KMS-11 (cell line): ENCODE measurements around the gene PRMT9.

Source experiments
- H2AFZ ChIP-seq: fragments of 200-600 bp; sonication (generic); 2 replicates; pipeline ENCODE4 v1.6.1; 2016; ENCODE audit warnings: antibody characterized with exemption, mixed run types, low read depth
- H3K27ac ChIP-seq: fragments of 200-600 bp; sonication (generic); 2 replicates; pipeline ENCODE4 v1.6.1; 2016; ENCODE audit warnings: mild to moderate bottlenecking, mixed run types
- H3K27me3 ChIP-seq: fragments of 200-600 bp; sonication (generic); 2 replicates; pipeline ENCODE4 v1.6.1; 2017; ENCODE audit warnings: mild to moderate bottlenecking, low read depth, mixed run types, moderate library complexity; ENCODE audit not compliant: insufficient read depth
- H3K36me3 ChIP-seq: fragments of 200-600 bp; sonication (generic); 2 replicates; pipeline ENCODE4 v1.6.1; 2017; ENCODE audit warnings: mild to moderate bottlenecking, mixed run types; ENCODE audit not compliant: insufficient read depth
- H3K4me1 ChIP-seq: fragments of 200-600 bp; sonication (generic); 2 replicates; pipeline ENCODE4 v1.6.1; 2016; ENCODE audit warnings: mild to moderate bottlenecking, low read depth, mixed run types; ENCODE audit not compliant: poor library complexity, severe bottlenecking
- H3K4me2 ChIP-seq: fragments of 200-600 bp; sonication (generic); 2 replicates; pipeline ENCODE4 v1.7.0; 2016; ENCODE audit warnings: mild to moderate bottlenecking, mixed run types
- H3K4me3 ChIP-seq: fragments of 200-600 bp; sonication (generic); IDR thresholded peaks from 2 replicates; pipeline ENCODE4 v1.6.1; 2017; ENCODE audit warnings: low read depth, low read length, mixed read lengths; ENCODE audit not compliant: insufficient read depth
- H3K79me2 ChIP-seq: fragments of 200-600 bp; sonication (generic); 2 replicates; pipeline ENCODE4 v1.6.1; 2016; ENCODE audit warnings: low read depth, mixed run types; ENCODE audit not compliant: insufficient read depth
- H3K9ac ChIP-seq: fragments of 200-600 bp; sonication (generic); 2 replicates; pipeline ENCODE4 v1.6.1; 2016; ENCODE audit warnings: mild to moderate bottlenecking, mixed run types
- H4K20me1 ChIP-seq: fragments of 200-600 bp; sonication (generic); 2 replicates; pipeline ENCODE4 v1.6.1; 2016; ENCODE audit warnings: mild to moderate bottlenecking, mixed run types; ENCODE audit not compliant: insufficient read depth
- CTCF ChIP-seq: fragments of 200-600 bp; sonication (generic); conservative IDR thresholded peaks from 2 replicates; pipeline ENCODE4 v1.6.1; 2017; ENCODE audit warnings: low read depth, mild to moderate bottlenecking, antibody characterized with exemption, low read length, moderate library complexity, mixed read lengths

PRMT9 gene

GRCh38 chr4:147594107-147594506, 89.9 kb downstream of the PRMT9 start:
- Histone ChIP-seq H4K20me1 (no peaks in the 10 kb centered on the region), H3K4me2 (no peak overlapping the region), H3K9ac (no peak overlapping the region), H3K4me1 (peaks cover 4% of the 10 kb centered on the region), H3K36me3 (no peaks in the 10 kb centered on the region), H3K27me3 (no peaks in the 10 kb centered on the region), H3K79me2 (no peaks in the 10 kb centered on the region), H3K27ac (no peak overlapping the region), H2AFZ (no peak overlapping the region), H3K4me3 (no peak overlapping the region)
- TF ChIP-seq CTCF: no peak

GRCh38 chr4:147591106-147591505, 92.9 kb downstream of the PRMT9 start:
- no peaks in the 10 kb centered on the region for H3K27me3 ChIP-seq
- H3K79me2 ChIP-seq: no peaks in the 10 kb centered on the region
- H3K27ac ChIP-seq: no peak overlapping the region
- H3K4me2 ChIP-seq: no peak overlapping the region
- no peak for TF ChIP-seq CTCF
- H3K36me3 ChIP-seq: no peaks in the 10 kb centered on the region
- H4K20me1 ChIP-seq: no peaks in the 10 kb centered on the region
- H2AFZ ChIP-seq: no peak overlapping the region
- no peak overlapping the region for H3K9ac ChIP-seq
- no peak overlapping the region for H3K4me3 ChIP-seq
- peaks cover 18% of the 10 kb centered on the region for H3K4me1 ChIP-seq

DNA sequence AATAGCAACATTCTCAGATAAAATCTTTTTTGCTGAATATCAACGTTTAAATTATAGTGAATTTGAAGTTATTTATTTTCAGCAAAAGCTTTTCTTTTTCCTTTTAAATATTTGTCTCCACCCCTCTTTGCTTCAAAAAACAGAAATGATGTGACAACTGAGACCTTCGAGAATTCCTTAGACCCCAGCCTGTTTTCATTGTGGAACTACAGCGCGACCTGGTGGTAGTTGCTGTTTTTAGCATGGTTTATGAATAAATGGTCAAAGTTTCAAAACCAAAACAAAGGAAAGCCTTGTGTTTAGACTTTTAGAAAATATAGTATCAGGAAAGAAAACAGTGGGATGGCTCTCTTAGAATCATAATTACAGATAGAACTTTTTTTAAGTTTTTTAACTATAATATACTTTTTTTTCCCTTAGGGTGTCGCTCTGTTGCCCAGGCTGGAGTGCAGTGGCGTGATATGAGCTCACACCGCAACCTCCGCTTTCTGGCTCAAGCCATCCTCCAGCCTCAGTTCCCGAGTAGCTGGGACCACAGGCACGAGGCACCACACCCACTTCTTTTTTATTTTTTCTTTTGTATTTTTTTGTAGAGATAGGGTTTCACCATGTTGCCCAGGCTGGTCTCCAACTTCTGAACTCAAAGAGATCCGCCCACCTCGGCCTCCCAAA, 93.6 kb downstream of the PRMT9 start:
- Histone ChIP-seq H3K4me3 (no peak overlapping the region), H3K36me3 (no peaks in the 10 kb centered on the region), H3K4me1 (peaks cover 22% of the 10 kb centered on the region), H3K27me3 (no peaks in the 10 kb centered on the region), H3K9ac (no peak overlapping the region), H3K27ac (no peak overlapping the region), H2AFZ (no peak overlapping the region), H3K79me2 (no peaks in the 10 kb centered on the region), H4K20me1 (no peaks in the 10 kb centered on the region), H3K4me2 (no peak overlapping the region)
- peak; percentile 97 for TF ChIP-seq CTCF

DNA sequence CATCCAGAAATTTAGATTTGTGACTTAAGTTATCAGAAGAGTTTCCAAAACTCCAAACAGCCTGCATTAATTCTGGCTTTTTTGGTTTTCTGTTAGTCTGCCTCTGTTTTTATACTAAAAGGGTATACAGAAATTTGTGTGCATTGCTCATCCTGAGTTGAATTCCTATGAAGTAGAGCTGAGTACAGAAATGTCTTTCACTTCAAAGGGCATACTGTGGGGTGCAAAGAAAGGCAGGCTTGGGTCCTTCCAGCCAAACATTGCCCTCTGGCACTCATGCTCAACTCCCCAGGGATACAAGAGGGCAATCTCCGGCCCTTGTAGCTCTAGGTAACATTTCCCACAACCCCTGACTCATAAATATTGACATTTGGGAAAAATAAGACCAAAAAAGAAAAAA, 94.4 kb downstream of the PRMT9 start:
- Histone ChIP-seq H3K27me3 (no peaks in the 10 kb centered on the region), H4K20me1 (no peaks in the 10 kb centered on the region), H3K9ac (no peak overlapping the region), H3K4me2 (no peak overlapping the region), H3K27ac (no peak overlapping the region), H3K4me3 (no peak overlapping the region), H2AFZ (no peak overlapping the region), H3K79me2 (no peaks in the 10 kb centered on the region), H3K36me3 (no peaks in the 10 kb centered on the region), H3K4me1 (peaks cover 22% of the 10 kb centered on the region)
- no peak for TF ChIP-seq CTCF
